DND-41 (cell line): ENCODE results near the gene CHRDL2.

Source experiments
- ATAC-seq: fragments of 200-7000 bp; cut with Tn5 transposase; 3 replicates; pipeline ENCODE4 v1.9.1; 2021; ENCODE audit warnings: low read depth; ENCODE audit not compliant: insufficient read depth
- DNase-seq: peaks from one replicate; pipeline ENCODE4 v3.0.0-alpha.2; 2020
- H2AFZ ChIP-seq: 2 replicates; pipeline ENCODE4 v1.6.0; 2012; ENCODE audit warnings: low read depth, low read length
- H3K27ac ChIP-seq: 2 replicates; pipeline ENCODE4 v1.5.1; 2012; ENCODE audit warnings: low read length, inconsistent platforms
- H3K27me3 ChIP-seq: fragments of 200-600 bp; sonication (generic); 2 replicates; pipeline ENCODE4 v1.6.0; 2012; ENCODE audit warnings: low read length, mild to moderate bottlenecking, inconsistent platforms; ENCODE audit not compliant: insufficient read depth, poor library complexity
- H3K36me3 ChIP-seq: 2 replicates; pipeline ENCODE4 v1.5.1; 2012; ENCODE audit warnings: low read length, inconsistent platforms; ENCODE audit not compliant: insufficient read depth
- H3K4me1 ChIP-seq: 2 replicates; pipeline ENCODE4 v1.5.1; 2012; ENCODE audit warnings: mild to moderate bottlenecking, low read length; ENCODE audit not compliant: insufficient read depth
- H3K4me2 ChIP-seq: 2 replicates; pipeline ENCODE4 v1.6.0; 2012; ENCODE audit warnings: mild to moderate bottlenecking, moderate library complexity, low read length, inconsistent platforms; ENCODE audit not compliant: insufficient read depth
- H3K4me3 ChIP-seq, 2 experiments: fragments of 200-600 bp in 1 of 2; shearing (Covaris generic) in 1 of 2; 2 replicates each; pipeline ENCODE4 v1.5.1; 2012 to 2016; ENCODE audit warnings: inconsistent platforms in 2 of 2, low read length in 2 of 2, mild to moderate bottlenecking in 2 of 2, low read depth in 1 of 2, moderate library complexity in 1 of 2
- H3K79me2 ChIP-seq: 2 replicates; pipeline ENCODE4 v1.6.0; 2012; ENCODE audit warnings: low read length, inconsistent platforms; ENCODE audit not compliant: insufficient read depth
- H3K9ac ChIP-seq: 2 replicates; pipeline ENCODE4 v1.6.0; 2012; ENCODE audit warnings: low read depth, mild to moderate bottlenecking, inconsistent platforms, low read length, moderate library complexity
- H3K9me3 ChIP-seq: 2 replicates; pipeline ENCODE4 v1.5.1; 2012; ENCODE audit warnings: low read length, moderate library complexity, mild to moderate bottlenecking, inconsistent platforms; ENCODE audit not compliant: insufficient read depth, severe bottlenecking
- H4K20me1 ChIP-seq: 2 replicates; pipeline ENCODE4 v1.6.0; 2012; ENCODE audit warnings: low read length; ENCODE audit not compliant: insufficient read depth
- EZH2 ChIP-seq: IDR thresholded peaks from 3 replicates; pipeline ENCODE4 v1.6.1; 2012; ENCODE audit warnings: borderline replicate concordance, low read depth, mild to moderate bottlenecking, moderate library complexity, low read length, inconsistent platforms; ENCODE audit not compliant: severe bottlenecking
- TF ChIP-seq, protein P1 (sequence below): IDR thresholded peaks from 2 replicates; pipeline ENCODE4 v1.5.1; 2012; ENCODE audit warnings: borderline replicate concordance, low read length, moderate library complexity, mild to moderate bottlenecking; ENCODE audit not compliant: poor library complexity, severe bottlenecking; ENCODE audit errors: extremely low read depth

The CHRDL2 gene

GRCh38 chr11:74777877-74778276 is 46.7 kb upstream of the CHRDL2 start:
- Histone ChIP-seq H4K20me1 (peaks cover 38% of the 10 kb centered on the region), H3K79me2 (peaks cover 97% of the 10 kb centered on the region), H3K4me2 (no peak overlapping the region), H3K36me3 (peaks cover 10% of the 10 kb centered on the region; the same call in 1 of the 2 replicates), H3K4me3 (no peak overlapping the region), H3K27me3 (no peaks in the 10 kb centered on the region), H3K9me3 (no peaks in the 10 kb centered on the region), H3K27ac (no peak overlapping the region), H3K4me1 (0 out of 2 replicates have a peak, but pooled peaks cover 1% of the 10 kb centered on the region), H2AFZ (no peak overlapping the region), H3K9ac (no peak overlapping the region)
- ATAC-seq (no peak), DNase-seq (no peak)
- TF ChIP-seq, protein P1, sequence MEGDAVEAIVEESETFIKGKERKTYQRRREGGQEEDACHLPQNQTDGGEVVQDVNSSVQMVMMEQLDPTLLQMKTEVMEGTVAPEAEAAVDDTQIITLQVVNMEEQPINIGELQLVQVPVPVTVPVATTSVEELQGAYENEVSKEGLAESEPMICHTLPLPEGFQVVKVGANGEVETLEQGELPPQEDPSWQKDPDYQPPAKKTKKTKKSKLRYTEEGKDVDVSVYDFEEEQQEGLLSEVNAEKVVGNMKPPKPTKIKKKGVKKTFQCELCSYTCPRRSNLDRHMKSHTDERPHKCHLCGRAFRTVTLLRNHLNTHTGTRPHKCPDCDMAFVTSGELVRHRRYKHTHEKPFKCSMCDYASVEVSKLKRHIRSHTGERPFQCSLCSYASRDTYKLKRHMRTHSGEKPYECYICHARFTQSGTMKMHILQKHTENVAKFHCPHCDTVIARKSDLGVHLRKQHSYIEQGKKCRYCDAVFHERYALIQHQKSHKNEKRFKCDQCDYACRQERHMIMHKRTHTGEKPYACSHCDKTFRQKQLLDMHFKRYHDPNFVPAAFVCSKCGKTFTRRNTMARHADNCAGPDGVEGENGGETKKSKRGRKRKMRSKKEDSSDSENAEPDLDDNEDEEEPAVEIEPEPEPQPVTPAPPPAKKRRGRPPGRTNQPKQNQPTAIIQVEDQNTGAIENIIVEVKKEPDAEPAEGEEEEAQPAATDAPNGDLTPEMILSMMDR, result no peak
- no peak for TF ChIP-seq EZH2

DNA sequence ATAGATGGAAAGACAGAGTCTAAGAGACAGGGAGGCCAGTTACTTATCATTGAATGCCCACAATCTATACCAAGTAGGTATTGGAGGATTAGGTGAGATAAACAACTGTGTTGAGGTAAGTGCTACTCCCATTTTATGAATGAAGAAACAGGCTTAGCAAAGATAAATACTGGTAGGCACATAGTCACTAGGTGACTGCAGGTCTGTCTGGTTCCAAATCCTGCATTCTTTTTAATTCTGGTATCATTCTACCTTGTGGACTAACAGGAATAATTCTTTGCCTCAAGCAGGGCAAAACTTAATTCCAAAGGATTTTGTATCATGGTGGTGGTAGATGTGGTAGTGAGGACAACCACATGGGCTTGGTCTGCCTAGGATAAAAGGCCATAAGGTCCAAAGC is 45.8 kb upstream of the CHRDL2 start:
- no peak for ATAC-seq
- Histone ChIP-seq H4K20me1 (peaks cover 35% of the 10 kb centered on the region), H3K27ac (no peak overlapping the region), H3K9me3 (no peaks in the 10 kb centered on the region), H3K27me3 (no peaks in the 10 kb centered on the region), H3K4me2 (no peak overlapping the region), H3K4me3 (no peak overlapping the region), H3K9ac (no peak overlapping the region), H2AFZ (no peak overlapping the region), H3K79me2 (peaks cover 97% of the 10 kb centered on the region), H3K4me1 (no peaks in the 10 kb centered on the region), H3K36me3 (peaks cover 10% of the 10 kb centered on the region; the same call in 1 of the 2 replicates)
- no peak for DNase-seq
- TF ChIP-seq EZH2, result no peak
- TF ChIP-seq, protein P1, result no peak

- Histone ChIP-seq H3K9ac (no peak overlapping the region), H4K20me1 (peaks cover 30% of the 10 kb centered on the region), H2AFZ (no peak overlapping the region), H3K36me3 (peaks cover 10% of the 10 kb centered on the region; the same call in 1 of the 2 replicates), H3K79me2 (peaks cover 97% of the 10 kb centered on the region), H3K27me3 (no peaks in the 10 kb centered on the region), H3K4me3 (no peak overlapping the region), H3K4me1 (no peaks in the 10 kb centered on the region), H3K9me3 (no peaks in the 10 kb centered on the region), H3K4me2 (no peak overlapping the region), H3K27ac (no peak overlapping the region)
- DNase-seq, result no peak
- ATAC-seq, result no peak
- TF ChIP-seq, protein P1, result no peak
- TF ChIP-seq EZH2, result no peak
These were observed 45.3 kb upstream of the CHRDL2 start for GRCh38 chr11:74776546-74776945.

- peaks cover 10% of the 10 kb centered on the region; the same call in 1 of the 2 replicates for H3K36me3 ChIP-seq
- H3K9ac ChIP-seq, result no peak overlapping the region
- H3K27me3 ChIP-seq, result no peaks in the 10 kb centered on the region
- H2AFZ ChIP-seq, result no peak overlapping the region
- TF ChIP-seq EZH2, result no peak
- TF ChIP-seq, protein P1, result no peak
- H3K4me3 ChIP-seq, result no peak overlapping the region
- no peak for DNase-seq
- no peak for ATAC-seq
- no peak overlapping the region for H3K4me2 ChIP-seq
- no peaks in the 10 kb centered on the region for H3K9me3 ChIP-seq
- no peak overlapping the region for H3K27ac ChIP-seq
- peaks cover 97% of the 10 kb centered on the region for H3K79me2 ChIP-seq
- H4K20me1 ChIP-seq, result peaks cover 26% of the 10 kb centered on the region
- no peaks in the 10 kb centered on the region for H3K4me1 ChIP-seq
These were observed 44.5 kb upstream of the CHRDL2 start for GRCh38 chr11:74775762-74776161.
